Activated T-helper 1 cell treated with anti-CD3 and anti-CD28 coated beads, Interleukin-12 subunit alpha, Interleukin-12 subunit beta, Interleukin-2, Interleukin-4 antibody, amounts not matched to agents 30 ng/mL and 10 ng/mL and 1 ng/mL, durations not matched to agents 14 hours and 24 hours and 36 hours (primary cell): Measurements from ENCODE around the gene BRI3. TPM values are rescaled to one million over a fixed set of nuclear protein-coding genes. Genes with fewer than 3 reads are reported as not detected.
"Not testable (repeated sequence)": the region's sequence is repeated elsewhere in the genome, so short reads cannot be mapped to it uniquely, and the experiment has no call there.

ENCODE experiments used
- DNase-seq: peaks from one replicate; pipeline ENCODE4 v3.0.0; 2021; ENCODE audit warnings: low spot score
- H3K27ac Mint-ChIP-seq: one replicate; pipeline ENCODE4 v1.8.0; 2021; ENCODE audit warnings: mild to moderate bottlenecking, mixed read lengths
- H3K27me3 Mint-ChIP-seq: one replicate; pipeline ENCODE4 v1.8.0; 2022; ENCODE audit warnings: mild to moderate bottlenecking, moderate library complexity, mixed read lengths; ENCODE audit not compliant: insufficient read depth
- H3K36me3 Mint-ChIP-seq: one replicate; pipeline ENCODE4 v1.8.0; 2021; ENCODE audit warnings: low read depth, mixed read lengths
- H3K4me1 Mint-ChIP-seq: one replicate; pipeline ENCODE4 v1.8.0; 2021; ENCODE audit warnings: low read depth, mixed read lengths
- H3K4me3 Mint-ChIP-seq: one replicate; pipeline ENCODE4 v1.8.0; 2021; ENCODE audit warnings: mild to moderate bottlenecking, moderate library complexity, mixed read lengths
- H3K9me3 Mint-ChIP-seq: one replicate; pipeline ENCODE4 v1.8.0; 2021; ENCODE audit warnings: mixed read lengths
- intact Hi-C: fragments of 100-400 bp; cut with micrococcal nuclease; formaldehyde crosslinking; loops from one replicate; pipeline ENCODE4 v1.15.1; 2024
- total RNA-seq: library from RNA; stranded (reverse); gene quantifications from 2 replicates; pipeline ENCODE4 v1.2.3, GENCODE V29; 2022

BRI3 gene
- total RNA-seq, 1 donor from 2014 or later: 67.1 TPM

GRCh38 chr7:98315318-98315993, 34.0 kb downstream of the BRI3 start:
- H3K27me3 Mint-ChIP-seq: peaks cover 1% of the 10 kb centered on the region
- H3K36me3 Mint-ChIP-seq: no peaks in the 10 kb centered on the region
- H3K9me3 Mint-ChIP-seq: no peaks in the 10 kb centered on the region
- intact Hi-C loops: no loop called here
- no peak overlapping the region for H3K4me3 Mint-ChIP-seq
- no peak overlapping the region for H3K27ac Mint-ChIP-seq
- H3K4me1 Mint-ChIP-seq: no peaks in the 10 kb centered on the region
- DNase-seq: no peak

DNA sequence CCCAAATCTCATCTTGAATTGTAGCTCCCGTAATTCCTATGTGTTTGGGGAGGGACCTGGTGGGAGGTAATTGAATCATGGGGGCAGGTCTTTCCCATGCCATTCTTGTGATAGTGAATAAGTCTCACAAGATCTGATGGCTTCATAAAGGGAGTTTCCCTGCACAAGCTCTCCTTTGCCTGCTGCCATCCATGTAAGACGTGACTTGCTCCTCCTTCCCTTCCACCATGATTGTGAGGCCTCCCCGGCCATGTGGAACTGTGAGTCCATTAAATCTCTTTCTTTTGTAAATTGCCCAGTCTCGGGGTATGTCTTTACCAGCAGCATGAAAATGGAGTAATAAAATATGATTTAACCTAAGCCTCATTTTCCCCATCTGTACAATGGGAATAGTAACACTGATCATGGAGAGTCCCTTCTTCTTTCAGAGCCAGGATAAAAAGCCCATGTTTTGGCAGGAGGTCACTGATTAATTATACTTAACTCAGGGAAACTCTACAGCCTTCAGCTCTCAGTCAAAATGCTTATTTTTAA, 34.6 kb downstream of the BRI3 start:
- intact Hi-C loops, H3K27me3 Mint-ChIP-seq, DNase-seq, H3K9me3 Mint-ChIP-seq, H3K27ac Mint-ChIP-seq, H3K36me3 Mint-ChIP-seq, H3K4me3 Mint-ChIP-seq, H3K4me1 Mint-ChIP-seq: not testable (repeated sequence)

DNA sequence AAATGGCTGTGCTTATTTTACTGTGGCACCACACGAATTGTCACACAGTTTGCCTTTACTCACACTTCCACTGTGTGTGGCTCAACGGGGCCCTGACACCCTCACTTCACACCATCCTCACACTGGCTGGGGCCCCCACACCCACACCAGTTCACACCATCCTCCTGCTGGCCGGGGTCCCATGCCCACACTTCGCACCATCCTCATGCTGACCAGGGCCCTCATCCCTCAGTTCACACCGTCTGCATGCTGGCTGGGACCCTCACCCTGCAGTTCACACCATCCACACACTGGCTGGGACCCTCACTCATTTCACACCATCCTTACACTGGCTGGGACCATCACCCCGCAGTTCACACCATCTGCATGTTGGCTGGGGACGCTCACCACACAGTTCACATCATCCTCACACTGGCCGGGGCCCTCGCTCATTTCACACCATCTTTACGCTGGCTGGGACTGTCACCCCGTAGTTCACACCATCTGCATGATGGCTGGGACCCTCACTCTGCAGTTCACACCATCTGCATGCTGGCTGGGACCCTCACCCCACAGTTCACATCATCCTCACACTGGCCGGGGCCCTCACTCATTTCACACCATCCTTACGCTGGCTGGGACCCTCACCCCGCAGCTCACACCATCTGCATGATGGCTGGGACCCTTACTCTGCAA, 36.0 kb downstream of the BRI3 start:
- Mint-ChIP-seq H3K27me3 (peaks cover 1% of the 10 kb centered on the region), H3K4me1 (no peaks in the 10 kb centered on the region), H3K4me3 (no peak overlapping the region), H3K36me3 (no peaks in the 10 kb centered on the region), H3K9me3 (no peaks in the 10 kb centered on the region), H3K27ac (no peak overlapping the region)
- DNase-seq: no peak
- intact Hi-C loops: no loop called here

DNA sequence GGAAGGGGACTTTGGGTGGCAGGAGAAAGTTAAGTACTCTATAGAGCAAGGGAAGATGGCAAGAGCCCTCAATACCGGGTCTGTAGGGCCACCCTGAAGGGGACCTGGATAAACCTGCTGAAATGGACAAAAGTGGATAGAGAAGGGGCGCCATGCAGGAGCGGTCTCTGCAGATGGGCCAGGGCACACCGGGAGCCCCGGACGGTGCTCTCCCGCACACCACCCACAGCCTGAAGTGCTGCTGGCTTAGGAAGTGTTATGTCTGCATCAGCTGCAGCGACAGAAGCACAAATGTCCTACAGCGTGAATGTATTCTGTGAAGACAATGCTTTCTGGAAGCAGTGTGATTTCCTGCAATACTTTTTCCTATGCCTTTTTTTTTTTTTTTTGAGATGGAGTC, 37.7 kb downstream of the BRI3 start:
- peaks cover 5% of the 10 kb centered on the region for H3K27me3 Mint-ChIP-seq
- no peak for DNase-seq
- H3K4me1 Mint-ChIP-seq: no peaks in the 10 kb centered on the region
- H3K36me3 Mint-ChIP-seq: no peaks in the 10 kb centered on the region
- intact Hi-C loops: no loop called here
- no peak overlapping the region for H3K4me3 Mint-ChIP-seq
- H3K27ac Mint-ChIP-seq: no peak overlapping the region
- no peaks in the 10 kb centered on the region for H3K9me3 Mint-ChIP-seq

GRCh38 chr7:98321301-98321700, 39.8 kb downstream of the BRI3 start:
- Mint-ChIP-seq H3K27me3 (peaks cover 8% of the 10 kb centered on the region), H3K4me1 (no peaks in the 10 kb centered on the region), H3K4me3 (no peak overlapping the region), H3K9me3 (no peaks in the 10 kb centered on the region), H3K36me3 (no peaks in the 10 kb centered on the region), H3K27ac (no peak overlapping the region)
- DNase-seq: no peak
- intact Hi-C loops: no loop called here

- no peaks in the 10 kb centered on the region for H3K36me3 Mint-ChIP-seq
- no peak for DNase-seq
- peaks cover 8% of the 10 kb centered on the region for H3K27me3 Mint-ChIP-seq
- H3K4me1 Mint-ChIP-seq: no peaks in the 10 kb centered on the region
- no peak overlapping the region for H3K4me3 Mint-ChIP-seq
- intact Hi-C loops: no loop called here
- H3K27ac Mint-ChIP-seq: no peak overlapping the region
- no peaks in the 10 kb centered on the region for H3K9me3 Mint-ChIP-seq
Measured at GRCh38 chr7:98322331-98323270, 41.1 kb downstream of the BRI3 start.

GRCh38 chr7:98323597-98324322, 42.3 kb downstream of the BRI3 start:
- Mint-ChIP-seq H3K4me3 (no peak overlapping the region), H3K9me3 (no peaks in the 10 kb centered on the region), H3K4me1 (no peaks in the 10 kb centered on the region), H3K36me3 (no peaks in the 10 kb centered on the region), H3K27ac (no peak overlapping the region), H3K27me3 (peaks cover 8% of the 10 kb centered on the region)
- intact Hi-C loops: no loop called here
- no peak for DNase-seq

GRCh38 chr7:98324782-98325181, 43.3 kb downstream of the BRI3 start:
- H3K36me3 Mint-ChIP-seq: no peaks in the 10 kb centered on the region
- H3K27ac Mint-ChIP-seq: no peak overlapping the region
- intact Hi-C loops: no loop called here
- no peak for DNase-seq
- no peak overlapping the region for H3K4me3 Mint-ChIP-seq
- H3K27me3 Mint-ChIP-seq: peaks cover 8% of the 10 kb centered on the region
- H3K4me1 Mint-ChIP-seq: no peaks in the 10 kb centered on the region
- H3K9me3 Mint-ChIP-seq: no peaks in the 10 kb centered on the region

- Mint-ChIP-seq H3K36me3 (no peaks in the 10 kb centered on the region), H3K27ac (no peak overlapping the region), H3K9me3 (peaks cover 7% of the 10 kb centered on the region), H3K4me3 (no peak overlapping the region), H3K4me1 (no peaks in the 10 kb centered on the region), H3K27me3 (peaks cover 4% of the 10 kb centered on the region)
- intact Hi-C loops: no loop called here
- DNase-seq: no peak
Measured at GRCh38 chr7:98329100-98329790, 47.8 kb downstream of the BRI3 start.

- H3K36me3 Mint-ChIP-seq: no peaks in the 10 kb centered on the region
- intact Hi-C loops: no loop called here
- no peak overlapping the region for H3K27ac Mint-ChIP-seq
- H3K4me1 Mint-ChIP-seq: no peaks in the 10 kb centered on the region
- H3K27me3 Mint-ChIP-seq: peaks cover 4% of the 10 kb centered on the region
- H3K9me3 Mint-ChIP-seq: peaks cover 7% of the 10 kb centered on the region
- no peak overlapping the region for H3K4me3 Mint-ChIP-seq
- no peak for DNase-seq
Measured at GRCh38 chr7:98329791-98330373, 48.4 kb downstream of the BRI3 start.

DNA sequence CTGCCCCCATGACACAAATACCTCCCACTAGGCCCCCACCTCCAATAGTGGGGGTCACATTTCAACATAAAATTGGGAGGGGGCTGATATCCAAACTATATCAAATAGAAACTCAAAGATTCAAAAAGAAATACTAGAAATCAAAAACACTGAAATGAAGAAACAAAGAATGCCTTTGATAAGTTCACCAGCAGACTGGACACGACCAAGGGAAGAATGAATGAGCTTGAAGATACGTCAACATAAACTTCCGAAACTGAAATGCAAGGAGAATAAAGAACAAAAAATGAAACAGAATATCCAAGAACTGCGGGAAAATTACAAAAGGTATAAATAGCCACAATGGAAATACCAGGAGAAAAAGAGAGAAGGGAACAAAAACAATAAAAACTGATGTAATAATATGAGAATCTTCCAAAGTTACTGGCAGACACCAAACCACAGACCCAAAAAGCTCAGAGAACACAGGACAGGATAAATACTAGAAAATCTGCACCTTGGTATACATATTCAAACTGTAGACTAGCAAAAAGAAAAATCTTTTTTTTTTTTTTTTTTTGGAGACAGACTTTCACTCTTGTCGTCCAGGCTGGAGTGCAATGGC, 49.5 kb downstream of the BRI3 start:
- no peaks in the 10 kb centered on the region for H3K36me3 Mint-ChIP-seq
- H3K27me3 Mint-ChIP-seq: peaks cover 4% of the 10 kb centered on the region
- intact Hi-C loops: no loop called here
- no peaks in the 10 kb centered on the region for H3K4me1 Mint-ChIP-seq
- no peak for DNase-seq
- H3K27ac Mint-ChIP-seq: no peak overlapping the region
- peaks cover 7% of the 10 kb centered on the region for H3K9me3 Mint-ChIP-seq
- H3K4me3 Mint-ChIP-seq: no peak overlapping the region
